Stimulated activated CD4-positive, alpha-beta T cell treated with anti-CD3 and anti-CD28 coated beads, Interleukin-15, amount 100 ng/mL, for 48 hours (primary cell): Measurements from ENCODE around the gene CACNA1E.

Experiments used
- DNase-seq, 2 donors: peaks; one replicate each; pipeline ENCODE4 v3.0.0-alpha.2; 2020; ENCODE audit warnings: low read depth in 2 of 2

Gene CACNA1E

GRCh38 chr1:181680871-181681270 lies 197.6 kb downstream of the CACNA1E start:
- no peak for DNase-seq

GRCh38 chr1:181685211-181685610 lies 201.9 kb downstream of the CACNA1E start:
- DNase-seq, result no peak

GRCh38 chr1:181701891-181702290 lies 218.6 kb downstream of the CACNA1E start:
- no peak for DNase-seq

- no peak for DNase-seq
Observed at GRCh38 chr1:181704546-181704945, 221.2 kb downstream of the CACNA1E start.

- DNase-seq, result no peak
Observed at GRCh38 chr1:181711820-181712219, 228.5 kb downstream of the CACNA1E start.

GRCh38 chr1:181712711-181713110 lies 229.4 kb downstream of the CACNA1E start:
- no peak for DNase-seq

GRCh38 chr1:181714428-181714827 lies 231.1 kb downstream of the CACNA1E start:
- no peak for DNase-seq

GRCh38 chr1:181718034-181718433 lies 234.7 kb downstream of the CACNA1E start:
- no peak for DNase-seq

GRCh38 chr1:181726320-181727012 lies 243.1 kb downstream of the CACNA1E start:
- DNase-seq, result no peak

- no peak for DNase-seq
Observed at GRCh38 chr1:181730606-181731005, 247.3 kb downstream of the CACNA1E start.

- DNase-seq, result no peak
Observed at GRCh38 chr1:181732218-181732990, 249.1 kb downstream of the CACNA1E start.

- DNase-seq, result no peak
Observed at GRCh38 chr1:181733486-181733885, 250.2 kb downstream of the CACNA1E start.

- DNase-seq, result no peak
Observed at GRCh38 chr1:181737056-181737455, 253.7 kb downstream of the CACNA1E start.

GRCh38 chr1:181739214-181739613 lies 255.9 kb downstream of the CACNA1E start:
- DNase-seq, result no peak

GRCh38 chr1:181742426-181742825 lies 259.1 kb downstream of the CACNA1E start:
- DNase-seq, result no peak

- no peak for DNase-seq
Observed at GRCh38 chr1:181743878-181744312, 260.6 kb downstream of the CACNA1E start.

GRCh38 chr1:181746224-181746623 lies 262.9 kb downstream of the CACNA1E start:
- no peak for DNase-seq

GRCh38 chr1:181748013-181748412 lies 264.7 kb downstream of the CACNA1E start:
- no peak for DNase-seq

- no peak for DNase-seq
Observed at GRCh38 chr1:181754103-181754502, 270.8 kb downstream of the CACNA1E start.

GRCh38 chr1:181759481-181759880 lies 276.2 kb downstream of the CACNA1E start:
- no peak for DNase-seq

GRCh38 chr1:181763736-181764135 lies 280.4 kb downstream of the CACNA1E start:
- DNase-seq, result no peak

GRCh38 chr1:181765451-181766026 lies 282.2 kb downstream of the CACNA1E start:
- DNase-seq, result no peak
